Measurements from ENCODE around the gene VSTM4.

VSTM4 gene

DNA sequence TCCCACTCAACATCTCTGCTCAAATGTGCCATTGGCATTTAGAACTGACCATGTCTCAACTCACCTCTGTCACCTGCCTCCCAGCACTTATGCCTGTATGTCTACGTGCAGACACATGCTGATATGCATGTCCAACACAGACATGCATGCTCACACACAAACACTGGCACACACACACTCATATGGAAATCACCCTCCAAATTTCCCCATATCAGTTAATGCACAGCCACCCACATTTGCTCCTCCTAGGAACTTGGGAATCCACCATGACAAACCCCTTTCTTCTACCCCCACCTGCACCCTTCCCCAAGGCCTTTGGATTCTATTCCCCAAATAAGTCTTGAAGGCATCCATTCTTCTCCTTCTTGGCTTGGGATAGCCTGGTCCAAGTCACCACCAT lies 14.1 kb upstream of the VSTM4 start:
- Histone ChIP-seq H3K4me3 (replicated peaks; ENCODE audit: insufficient read depth, low read length) (no peak overlapping the region), H3K27ac (replicated peaks) (no peak overlapping the region), H3K27me3 (ENCODE audit: insufficient read depth, poor library complexity, severe bottlenecking) (no peaks in the 10 kb centered on the region)
- DNase-seq (ENCODE audit: low read depth in 1 of 2, low spot score in 1 of 2): no peak
- TF ChIP-seq GABPA (IDR thresholded peaks at IDR 0.05; ENCODE audit: low read depth) (no peak), SPI1 (IDR thresholded peaks at IDR 0.05; ENCODE audit: borderline replicate concordance, low read depth) (no peak), POLR2AphosphoS5 (IDR thresholded peaks at IDR 0.05; ENCODE audit: low read depth) (no peak)
- TF ChIP-seq, protein P1, sequence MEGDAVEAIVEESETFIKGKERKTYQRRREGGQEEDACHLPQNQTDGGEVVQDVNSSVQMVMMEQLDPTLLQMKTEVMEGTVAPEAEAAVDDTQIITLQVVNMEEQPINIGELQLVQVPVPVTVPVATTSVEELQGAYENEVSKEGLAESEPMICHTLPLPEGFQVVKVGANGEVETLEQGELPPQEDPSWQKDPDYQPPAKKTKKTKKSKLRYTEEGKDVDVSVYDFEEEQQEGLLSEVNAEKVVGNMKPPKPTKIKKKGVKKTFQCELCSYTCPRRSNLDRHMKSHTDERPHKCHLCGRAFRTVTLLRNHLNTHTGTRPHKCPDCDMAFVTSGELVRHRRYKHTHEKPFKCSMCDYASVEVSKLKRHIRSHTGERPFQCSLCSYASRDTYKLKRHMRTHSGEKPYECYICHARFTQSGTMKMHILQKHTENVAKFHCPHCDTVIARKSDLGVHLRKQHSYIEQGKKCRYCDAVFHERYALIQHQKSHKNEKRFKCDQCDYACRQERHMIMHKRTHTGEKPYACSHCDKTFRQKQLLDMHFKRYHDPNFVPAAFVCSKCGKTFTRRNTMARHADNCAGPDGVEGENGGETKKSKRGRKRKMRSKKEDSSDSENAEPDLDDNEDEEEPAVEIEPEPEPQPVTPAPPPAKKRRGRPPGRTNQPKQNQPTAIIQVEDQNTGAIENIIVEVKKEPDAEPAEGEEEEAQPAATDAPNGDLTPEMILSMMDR (IDR thresholded peaks at IDR 0.05; ENCODE audit: insufficient read depth, low read length): no peak
- TF ChIP-seq, protein P2, sequence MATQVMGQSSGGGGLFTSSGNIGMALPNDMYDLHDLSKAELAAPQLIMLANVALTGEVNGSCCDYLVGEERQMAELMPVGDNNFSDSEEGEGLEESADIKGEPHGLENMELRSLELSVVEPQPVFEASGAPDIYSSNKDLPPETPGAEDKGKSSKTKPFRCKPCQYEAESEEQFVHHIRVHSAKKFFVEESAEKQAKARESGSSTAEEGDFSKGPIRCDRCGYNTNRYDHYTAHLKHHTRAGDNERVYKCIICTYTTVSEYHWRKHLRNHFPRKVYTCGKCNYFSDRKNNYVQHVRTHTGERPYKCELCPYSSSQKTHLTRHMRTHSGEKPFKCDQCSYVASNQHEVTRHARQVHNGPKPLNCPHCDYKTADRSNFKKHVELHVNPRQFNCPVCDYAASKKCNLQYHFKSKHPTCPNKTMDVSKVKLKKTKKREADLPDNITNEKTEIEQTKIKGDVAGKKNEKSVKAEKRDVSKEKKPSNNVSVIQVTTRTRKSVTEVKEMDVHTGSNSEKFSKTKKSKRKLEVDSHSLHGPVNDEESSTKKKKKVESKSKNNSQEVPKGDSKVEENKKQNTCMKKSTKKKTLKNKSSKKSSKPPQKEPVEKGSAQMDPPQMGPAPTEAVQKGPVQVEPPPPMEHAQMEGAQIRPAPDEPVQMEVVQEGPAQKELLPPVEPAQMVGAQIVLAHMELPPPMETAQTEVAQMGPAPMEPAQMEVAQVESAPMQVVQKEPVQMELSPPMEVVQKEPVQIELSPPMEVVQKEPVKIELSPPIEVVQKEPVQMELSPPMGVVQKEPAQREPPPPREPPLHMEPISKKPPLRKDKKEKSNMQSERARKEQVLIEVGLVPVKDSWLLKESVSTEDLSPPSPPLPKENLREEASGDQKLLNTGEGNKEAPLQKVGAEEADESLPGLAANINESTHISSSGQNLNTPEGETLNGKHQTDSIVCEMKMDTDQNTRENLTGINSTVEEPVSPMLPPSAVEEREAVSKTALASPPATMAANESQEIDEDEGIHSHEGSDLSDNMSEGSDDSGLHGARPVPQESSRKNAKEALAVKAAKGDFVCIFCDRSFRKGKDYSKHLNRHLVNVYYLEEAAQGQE (IDR thresholded peaks at IDR 0.05; ENCODE audit: insufficient replicate concordance, low read depth): no peak

DNA sequence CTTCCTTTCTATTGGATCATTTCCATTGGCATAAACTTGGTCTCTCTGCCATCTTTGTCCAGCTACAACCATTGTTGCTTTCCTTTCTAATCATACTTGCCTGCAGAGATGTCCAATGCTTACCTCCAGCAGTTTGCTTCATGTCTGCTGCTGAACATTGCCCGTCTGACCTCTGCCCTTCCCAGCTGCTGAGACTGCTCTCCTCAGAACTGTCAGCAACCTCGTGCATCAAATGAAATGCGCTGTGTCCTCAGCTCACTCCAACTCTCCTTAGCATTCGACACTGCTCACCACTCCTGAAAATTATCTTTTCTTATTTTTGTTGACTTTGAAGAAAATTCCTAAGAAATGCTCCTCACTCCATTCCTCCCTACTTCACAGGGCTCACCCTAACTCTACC lies 13.5 kb upstream of the VSTM4 start:
- TF ChIP-seq GABPA (IDR thresholded peaks at IDR 0.05; ENCODE audit: low read depth) (no peak), SPI1 (IDR thresholded peaks at IDR 0.05; ENCODE audit: borderline replicate concordance, low read depth) (no peak), POLR2AphosphoS5 (IDR thresholded peaks at IDR 0.05; ENCODE audit: low read depth) (no peak)
- TF ChIP-seq, protein P2 (IDR thresholded peaks at IDR 0.05; ENCODE audit: insufficient replicate concordance, low read depth): no peak
- TF ChIP-seq, protein P1 (IDR thresholded peaks at IDR 0.05; ENCODE audit: insufficient read depth, low read length): no peak
- Histone ChIP-seq H3K27ac (replicated peaks) (no peak overlapping the region), H3K27me3 (ENCODE audit: insufficient read depth, poor library complexity, severe bottlenecking) (no peaks in the 10 kb centered on the region), H3K4me3 (replicated peaks; ENCODE audit: insufficient read depth, low read length) (no peak overlapping the region)
- DNase-seq (ENCODE audit: low read depth in 1 of 2, low spot score in 1 of 2): no peak

DNA sequence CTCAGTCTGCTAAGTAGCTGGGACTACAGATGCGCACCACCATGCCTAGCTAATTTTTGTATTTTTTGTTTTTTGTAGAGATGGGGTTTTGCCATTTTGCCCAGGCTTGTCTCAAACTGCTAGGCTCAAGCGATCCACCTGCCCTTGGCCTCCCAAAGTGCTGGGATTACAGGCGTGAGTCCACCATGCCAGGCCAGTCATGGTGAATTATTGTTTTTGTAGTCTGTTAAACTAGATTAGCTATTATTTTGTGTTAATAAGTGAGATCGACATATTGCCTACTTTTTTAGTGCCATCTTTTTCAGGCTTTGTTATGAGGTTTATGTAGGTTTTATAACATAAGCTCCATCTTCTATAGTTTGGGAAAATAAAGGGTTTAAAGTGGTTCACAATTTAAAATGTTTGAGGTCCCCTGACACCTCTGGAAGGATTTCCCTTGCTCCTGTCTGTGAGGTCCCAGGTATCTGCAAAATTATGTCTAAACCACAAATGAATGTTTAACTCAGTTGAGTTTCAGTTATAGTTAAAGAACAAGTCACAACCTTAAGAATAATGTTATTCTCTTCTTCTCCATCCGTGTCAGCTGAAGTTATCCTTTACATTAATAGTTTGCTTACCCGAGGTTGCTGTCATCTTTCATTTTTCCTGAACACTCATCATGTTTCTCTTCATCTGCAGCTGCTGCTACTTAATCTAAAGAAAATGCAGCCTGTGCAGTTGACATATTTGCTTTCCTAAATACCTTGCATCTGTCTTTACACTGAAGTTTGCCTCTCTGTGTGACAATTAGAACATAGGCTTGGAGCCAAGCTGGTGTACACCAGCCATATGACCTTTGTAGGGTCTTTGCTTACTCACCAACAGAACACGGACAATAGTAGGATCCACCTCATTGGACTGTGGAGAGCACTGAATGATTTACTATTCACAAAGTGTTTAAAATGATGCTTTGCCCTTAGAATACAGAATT lies 8.9 kb upstream of the VSTM4 start:
- no peak for DNase-seq (ENCODE audit: low read depth in 1 of 2, low spot score in 1 of 2)
- Histone ChIP-seq H3K27ac (replicated peaks) (no peak overlapping the region), H3K27me3 (ENCODE audit: insufficient read depth, poor library complexity, severe bottlenecking) (no peaks in the 10 kb centered on the region), H3K4me3 (replicated peaks; ENCODE audit: insufficient read depth, low read length) (no peak overlapping the region)
- no peak for TF ChIP-seq POLR2AphosphoS5 (IDR thresholded peaks at IDR 0.05; ENCODE audit: low read depth)
- TF ChIP-seq, protein P2 (IDR thresholded peaks at IDR 0.05; ENCODE audit: insufficient replicate concordance, low read depth): no peak
- TF ChIP-seq, protein P1 (IDR thresholded peaks at IDR 0.05; ENCODE audit: insufficient read depth, low read length): no peak
- no peak for TF ChIP-seq GABPA (IDR thresholded peaks at IDR 0.05; ENCODE audit: low read depth)
- TF ChIP-seq SPI1 (IDR thresholded peaks at IDR 0.05; ENCODE audit: borderline replicate concordance, low read depth): no peak

Data from HL-60 (cell line).